Measurements from ENCODE around the gene NCL.

The NCL gene

DNA sequence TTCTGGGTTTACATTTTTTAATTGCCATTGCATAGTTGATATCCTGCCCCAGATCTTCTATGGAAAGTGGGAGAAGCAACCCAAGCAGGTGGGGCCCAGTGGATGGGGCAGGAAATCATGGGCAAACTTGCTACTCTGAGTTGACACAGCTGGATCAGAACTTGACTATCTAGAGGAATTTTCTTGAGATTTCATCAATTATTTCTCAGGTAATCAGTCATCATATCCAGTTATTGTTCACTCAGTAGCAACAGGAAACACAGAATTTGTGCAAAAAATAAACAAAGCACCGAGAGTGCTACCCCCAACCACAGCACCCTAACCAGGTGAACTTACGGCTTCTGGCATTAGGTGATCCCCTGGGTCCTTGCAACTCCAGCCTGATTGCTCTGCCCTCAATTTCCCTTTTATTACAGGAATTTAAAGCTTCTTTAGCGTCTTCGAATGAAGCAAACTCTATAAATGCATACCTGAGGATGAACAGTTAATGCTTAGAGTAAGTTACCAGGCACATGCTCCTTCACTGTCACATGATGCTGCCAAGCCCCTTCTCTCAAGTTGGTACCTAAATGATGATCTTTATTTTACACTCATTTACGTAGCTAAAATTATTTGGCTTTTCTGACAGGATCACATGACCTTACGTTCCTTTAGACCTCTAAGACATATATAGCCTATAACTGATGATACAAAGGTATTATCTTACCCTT, 7.8 kb downstream of the NCL start:
- peaks cover 26% of the 10 kb centered on the region for H3K79me2 ChIP-seq (ENCODE audit: control insufficient read depth, low read length)
- peaks cover 32% of the 10 kb centered on the region for H4K20me1 ChIP-seq (ENCODE audit: control insufficient read depth, insufficient read depth, low read depth, low read length)
- peaks cover 96% of the 10 kb centered on the region for H3F3A ChIP-seq (ENCODE audit: control insufficient read depth, insufficient read depth)
- H3K9me2 ChIP-seq (replicated peaks; ENCODE audit: control insufficient read depth, low read length) = no peaks in the 10 kb centered on the region
- peaks cover 5% of the 10 kb centered on the region for H3K4me1 ChIP-seq (ENCODE audit: control insufficient read depth, low read length)
- H3K4me2 ChIP-seq (ENCODE audit: low read length) = no peak overlapping the region
- H3K27me3 ChIP-seq (ENCODE audit: control insufficient read depth, low read length) = no peaks in the 10 kb centered on the region
- H3K36me3 ChIP-seq (ENCODE audit: control insufficient read depth, low read length) = peaks cover 100% of the 10 kb centered on the region
- H3K9me3 ChIP-seq (ENCODE audit: control insufficient read depth, insufficient read depth, low read length) = no peaks in the 10 kb centered on the region
- H3K27ac ChIP-seq (ENCODE audit: low read depth, low read length) = no peak overlapping the region
- TF ChIP-seq CTCF (IDR thresholded peaks at IDR 0.05; ENCODE audit: low read depth, low read length, poor library complexity, severe bottlenecking) (no peak), EZH2phosphoT487 (IDR thresholded peaks at IDR 0.05; ENCODE audit: borderline replicate concordance, low read length) (no peak)
- H3K4me3 ChIP-seq (ENCODE audit: low read length) = no peak overlapping the region

DNA sequence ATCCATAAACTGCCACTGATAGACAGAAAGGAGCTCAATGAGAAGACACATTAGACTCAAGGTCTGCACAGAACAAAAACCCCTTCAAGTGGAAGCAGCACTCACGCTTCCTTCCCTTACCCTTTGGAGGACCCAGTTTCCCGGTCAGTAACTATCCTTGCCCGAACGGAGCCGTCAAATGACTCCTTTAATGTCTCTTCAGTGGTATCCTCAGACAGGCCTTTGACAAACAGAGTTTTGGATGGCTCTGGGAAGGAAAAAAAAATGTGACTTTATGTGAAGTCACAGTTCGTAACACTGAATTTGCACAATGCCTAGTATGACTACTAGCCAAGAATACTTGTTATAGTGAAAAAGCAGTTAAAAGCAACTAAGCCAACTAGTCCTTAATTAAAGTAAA, 8.4 kb downstream of the NCL start:
- peaks cover 92% of the 10 kb centered on the region for H3F3A ChIP-seq (ENCODE audit: control insufficient read depth, insufficient read depth)
- H3K9me3 ChIP-seq (ENCODE audit: control insufficient read depth, insufficient read depth, low read length) = no peaks in the 10 kb centered on the region
- H3K27ac ChIP-seq (ENCODE audit: low read depth, low read length) = no peak overlapping the region
- no peaks in the 10 kb centered on the region for H3K9me2 ChIP-seq (replicated peaks; ENCODE audit: control insufficient read depth, low read length)
- peaks cover 21% of the 10 kb centered on the region for H3K79me2 ChIP-seq (ENCODE audit: control insufficient read depth, low read length)
- peaks cover 3% of the 10 kb centered on the region; the same call in 1 of the 2 replicates for H3K4me1 ChIP-seq (ENCODE audit: control insufficient read depth, low read length)
- H4K20me1 ChIP-seq (ENCODE audit: control insufficient read depth, insufficient read depth, low read depth, low read length) = peaks cover 27% of the 10 kb centered on the region
- peaks cover 96% of the 10 kb centered on the region for H3K36me3 ChIP-seq (ENCODE audit: control insufficient read depth, low read length)
- no peak overlapping the region for H3K4me2 ChIP-seq (ENCODE audit: low read length)
- TF ChIP-seq CTCF (IDR thresholded peaks at IDR 0.05; ENCODE audit: low read depth, low read length, poor library complexity, severe bottlenecking) (no peak), EZH2phosphoT487 (IDR thresholded peaks at IDR 0.05; ENCODE audit: borderline replicate concordance, low read length) (no peak)
- no peaks in the 10 kb centered on the region for H3K27me3 ChIP-seq (ENCODE audit: control insufficient read depth, low read length)
- H3K4me3 ChIP-seq (ENCODE audit: low read length) = no peak overlapping the region

DNA sequence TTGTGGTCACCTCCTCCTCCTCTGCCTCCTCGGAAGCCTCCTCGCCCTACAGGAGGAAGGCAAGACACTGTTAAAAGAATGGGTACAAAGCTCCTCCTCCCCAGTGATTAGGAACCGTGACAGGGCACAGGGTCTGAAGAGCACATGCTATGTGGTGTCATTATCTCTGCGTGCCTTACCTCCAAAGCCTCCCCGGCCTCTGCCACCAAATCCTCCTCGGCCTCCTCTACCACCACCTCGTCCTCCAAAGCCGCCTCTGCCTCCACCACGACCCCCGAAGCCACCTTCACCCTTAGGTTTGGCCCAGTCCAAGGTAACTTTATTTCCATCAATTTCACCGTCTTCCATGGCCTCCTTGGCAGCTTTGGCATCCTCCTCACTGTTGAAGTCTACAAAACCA, 9.1 kb downstream of the NCL start:
- Histone ChIP-seq H3K36me3 (ENCODE audit: control insufficient read depth, low read length) (peaks cover 89% of the 10 kb centered on the region), H3K4me1 (ENCODE audit: control insufficient read depth, low read length) (no peaks in the 10 kb centered on the region), H3K4me3 (ENCODE audit: low read length) (no peak overlapping the region), H3K27ac (ENCODE audit: low read depth, low read length) (no peak overlapping the region), H3K9me2 (replicated peaks; ENCODE audit: control insufficient read depth, low read length) (no peaks in the 10 kb centered on the region), H3K4me2 (ENCODE audit: low read length) (no peak overlapping the region), H3F3A (ENCODE audit: control insufficient read depth, insufficient read depth) (peaks cover 93% of the 10 kb centered on the region), H3K27me3 (ENCODE audit: control insufficient read depth, low read length) (no peaks in the 10 kb centered on the region), H3K79me2 (ENCODE audit: control insufficient read depth, low read length) (peaks cover 14% of the 10 kb centered on the region), H3K9me3 (ENCODE audit: control insufficient read depth, insufficient read depth, low read length) (no peaks in the 10 kb centered on the region), H4K20me1 (ENCODE audit: control insufficient read depth, insufficient read depth, low read depth, low read length) (peaks cover 22% of the 10 kb centered on the region)
- no peak for TF ChIP-seq CTCF (IDR thresholded peaks at IDR 0.05; ENCODE audit: low read depth, low read length, poor library complexity, severe bottlenecking)
- TF ChIP-seq EZH2phosphoT487 (IDR thresholded peaks at IDR 0.05; ENCODE audit: borderline replicate concordance, low read length) = no peak

Measured in DOHH2 (cell line).